GM12892 (cell line): Measurements from ENCODE around the gene ATAD3B.

ENCODE experiments used
- POLR2A ChIP-seq: IDR thresholded peaks from 2 replicates; pipeline ENCODE4 v1.6.1; 2011; ENCODE audit warnings: low read depth, low read length, control low read depth
- TAF1 ChIP-seq: IDR thresholded peaks from 2 replicates; pipeline ENCODE4 v1.6.1; 2011; ENCODE audit warnings: low read depth, mild to moderate bottlenecking, control low read depth, low read length, borderline replicate concordance

DNA sequence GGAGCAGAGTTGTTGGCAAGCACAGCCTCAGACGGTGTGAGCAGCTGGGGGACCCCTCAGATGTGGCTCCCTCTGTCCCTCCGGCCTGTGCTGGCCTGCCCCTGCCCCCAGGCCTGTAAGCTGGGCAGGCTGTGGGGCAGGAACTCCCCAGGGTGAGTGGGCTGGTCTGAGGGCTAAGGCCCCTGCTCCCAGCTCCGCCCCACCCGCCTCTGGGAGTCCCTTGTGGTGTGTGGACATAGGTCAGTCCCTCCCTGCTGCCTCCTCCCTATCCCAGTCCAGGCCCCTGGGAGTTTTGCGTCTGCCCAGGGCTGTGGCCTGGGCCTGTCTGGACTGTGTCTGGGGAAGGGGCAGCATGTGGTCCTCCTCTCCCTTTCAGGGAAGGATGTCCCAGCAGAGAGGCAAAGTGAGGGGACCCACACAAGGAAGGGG is 39.7 kb upstream of the ATAD3B start:
- TF ChIP-seq POLR2A (no peak), TAF1 (no peak)
